ENCODE results near the gene FBXW8.
A peak's percentile ranks its signal among the peaks of the same experiment; 100 is the strongest.

The FBXW8 gene

GRCh38 chr12:116999066-116999465 is 88.3 kb downstream of the FBXW8 start:
- DNase-seq (ENCODE audit: low read depth) = no peak

DNA sequence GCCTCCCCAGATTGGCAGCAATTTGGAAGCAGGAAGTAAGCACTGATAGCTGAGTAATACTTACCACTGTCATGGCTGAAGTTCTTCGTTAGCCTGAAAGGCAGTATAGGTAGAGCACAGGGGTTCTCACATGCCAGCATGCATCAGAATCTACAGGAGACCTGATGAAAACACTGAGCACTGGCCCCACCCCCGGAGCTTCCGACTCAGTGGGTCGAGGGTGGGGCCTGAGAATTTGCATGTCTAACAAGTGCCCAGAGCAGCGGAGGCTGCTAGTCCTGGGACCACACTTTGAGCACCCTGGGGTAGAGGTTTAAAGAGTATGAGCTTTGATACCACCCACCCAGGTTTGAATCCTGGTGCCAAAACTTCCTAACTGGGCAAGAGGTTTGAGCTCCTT is 89.6 kb downstream of the FBXW8 start:
- no peak for DNase-seq (ENCODE audit: low read depth)

- DNase-seq (ENCODE audit: low read depth) = no peak
These were observed 91.5 kb downstream of the FBXW8 start for GRCh38 chr12:117002051-117002817.

DNA sequence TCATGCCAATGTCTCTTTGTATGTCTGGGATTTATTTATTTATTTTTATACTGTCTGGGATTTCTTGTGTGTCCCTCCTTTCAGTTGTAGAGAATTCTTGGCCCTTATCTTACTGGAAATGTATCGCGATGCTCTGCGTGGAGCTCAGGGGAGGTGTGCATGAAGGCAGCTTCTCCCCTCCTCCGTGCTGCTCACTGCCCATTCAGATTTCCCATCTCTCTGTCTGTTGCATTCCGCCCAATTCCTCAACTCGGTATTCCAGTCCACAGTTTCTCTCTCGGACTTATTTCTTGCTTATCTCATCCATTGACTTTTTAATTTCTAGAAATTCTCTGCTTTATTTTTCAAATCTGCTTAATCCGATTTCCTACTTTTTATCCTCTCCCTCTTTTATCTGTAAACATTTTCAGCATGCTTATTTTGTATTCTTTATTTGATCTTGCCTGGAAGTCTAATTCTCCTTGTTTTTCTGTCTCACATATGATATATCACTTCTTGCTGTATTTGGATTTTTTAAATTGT is 93.2 kb downstream of the FBXW8 start:
- DNase-seq (ENCODE audit: low read depth) = no peak

- DNase-seq (ENCODE audit: low read depth) = no peak
These were observed 94.8 kb downstream of the FBXW8 start for GRCh38 chr12:117005417-117006046.

DNA sequence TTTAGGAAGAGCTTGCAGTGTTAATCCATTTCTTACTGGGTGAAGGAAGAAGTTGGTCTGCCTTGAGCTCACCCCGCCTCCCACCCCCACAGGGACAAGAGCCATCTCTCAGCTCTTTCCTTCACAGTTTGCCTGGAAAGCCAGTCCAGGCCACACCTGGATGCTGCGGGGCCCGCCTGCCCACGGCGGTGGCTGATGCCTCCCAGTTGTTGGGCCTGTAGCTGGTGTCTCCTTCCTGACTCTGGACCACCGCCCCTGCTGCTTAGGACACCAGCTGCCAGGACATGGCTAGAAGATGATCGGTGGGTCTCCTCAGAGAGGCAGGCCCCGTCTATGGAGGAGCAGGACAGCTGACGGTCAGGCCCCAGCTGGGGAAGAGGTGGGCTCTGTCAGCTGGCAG is 95.6 kb downstream of the FBXW8 start:
- no peak for DNase-seq (ENCODE audit: low read depth)

- no peak for DNase-seq (ENCODE audit: low read depth)
These were observed 96.8 kb downstream of the FBXW8 start for GRCh38 chr12:117007577-117007976.

- no peak for DNase-seq (ENCODE audit: low read depth)
These were observed 99.0 kb downstream of the FBXW8 start for GRCh38 chr12:117009759-117010158.

DNA sequence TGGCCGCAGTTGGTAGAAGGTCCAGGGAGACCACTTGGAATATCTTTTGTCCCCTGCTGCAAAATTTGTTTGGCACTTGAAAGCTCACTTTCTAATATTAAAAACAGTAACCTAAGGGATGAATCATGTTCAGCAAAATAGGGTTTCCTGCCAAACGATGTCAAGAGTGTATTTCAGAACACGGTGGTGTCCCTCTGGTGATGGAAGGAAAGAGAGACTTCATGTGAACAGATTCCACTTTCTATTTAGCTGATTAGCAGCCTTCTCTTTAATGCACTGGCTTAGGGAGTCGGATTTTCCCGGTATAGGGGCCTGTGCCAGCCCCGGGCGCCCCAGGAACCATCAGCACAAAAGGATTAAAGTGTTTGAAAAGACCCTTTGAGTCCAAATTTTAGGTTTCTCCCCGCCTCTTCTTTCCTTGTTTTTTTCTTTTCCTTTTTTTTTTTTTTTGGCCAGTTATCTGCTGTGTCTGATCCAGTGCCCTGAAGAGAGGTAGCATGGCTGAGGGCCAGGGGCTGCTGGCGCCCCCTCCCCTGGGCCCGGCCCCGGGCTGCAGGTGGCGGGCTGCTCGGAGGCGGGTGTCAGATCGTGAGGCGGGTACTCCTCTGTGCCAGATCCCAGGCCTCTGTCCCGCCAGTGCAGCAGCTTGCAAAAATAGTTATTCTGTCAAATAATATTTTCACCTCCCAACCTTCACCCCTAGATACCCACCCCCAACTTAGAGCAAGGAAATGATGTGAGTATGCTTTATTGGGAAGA is 100.1 kb downstream of the FBXW8 start:
- DNase-seq (ENCODE audit: low read depth) = peak; percentile 14

DNA sequence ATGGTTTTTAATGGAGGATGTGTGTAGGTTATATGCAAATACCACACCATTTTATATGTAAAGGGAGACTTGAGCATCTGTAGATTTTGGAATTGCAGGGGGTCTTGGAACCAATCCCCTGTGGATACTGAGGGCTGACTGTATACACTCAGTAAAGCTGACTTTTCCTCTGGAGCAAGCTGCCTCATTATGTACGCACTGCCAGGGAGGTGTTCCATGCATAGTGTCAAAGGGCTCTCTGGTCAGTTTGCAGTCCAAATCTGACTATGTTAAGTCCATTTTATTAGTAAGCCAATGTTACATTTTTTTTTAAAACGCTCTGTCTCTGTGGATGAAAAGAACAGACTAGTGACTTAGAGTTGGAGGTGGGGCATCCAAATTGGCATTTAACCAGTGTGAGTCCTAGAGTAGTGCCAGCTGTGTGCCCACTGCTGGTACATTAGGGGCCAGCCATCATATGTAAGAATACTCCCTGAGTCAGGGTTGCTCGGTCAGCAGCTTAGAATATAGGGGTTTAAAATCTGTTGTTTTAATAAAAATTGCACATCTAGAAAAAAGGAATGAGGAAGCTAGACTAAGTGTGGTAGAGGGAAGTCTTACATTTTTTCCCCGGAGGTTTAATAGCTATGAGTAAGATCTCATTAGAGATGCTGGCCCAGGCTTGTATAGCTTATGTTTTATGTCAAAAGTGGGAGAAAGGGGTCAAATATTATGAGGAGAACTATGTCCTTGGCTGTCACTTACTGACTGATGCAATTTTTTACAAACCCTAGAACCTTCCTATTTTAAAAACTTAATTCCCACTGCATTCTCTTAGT is 101.4 kb downstream of the FBXW8 start:
- DNase-seq (ENCODE audit: low read depth) = peak; percentile 46

- no peak for DNase-seq (ENCODE audit: low read depth)
These were observed 103.0 kb downstream of the FBXW8 start for GRCh38 chr12:117013726-117014125.

DNA sequence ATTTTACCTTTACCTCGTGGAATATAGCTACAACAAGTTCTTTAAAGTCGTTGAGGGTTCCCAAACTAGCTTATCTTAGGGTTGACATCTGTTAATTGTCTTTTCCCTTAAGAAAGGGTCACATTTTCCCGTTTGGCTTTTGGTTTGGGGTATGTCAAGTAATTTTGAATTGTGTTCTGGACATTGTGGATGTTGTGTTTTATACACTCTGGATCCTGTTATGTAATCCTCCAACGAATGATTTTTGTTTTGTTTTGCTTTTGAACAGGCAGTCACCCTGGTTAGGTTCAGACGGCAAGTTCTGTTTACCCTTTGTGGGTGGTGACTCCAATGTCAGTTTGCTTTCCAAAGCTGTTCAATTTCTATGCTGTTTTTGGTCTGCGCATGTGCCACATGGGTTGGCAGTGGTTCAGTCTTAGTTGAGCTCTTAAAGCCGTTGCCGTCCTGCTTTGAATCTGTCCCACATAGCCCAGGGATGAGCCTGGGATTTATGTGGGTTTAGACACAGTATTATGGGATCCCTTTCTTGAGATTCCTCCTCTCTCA is 103.7 kb downstream of the FBXW8 start:
- no peak for DNase-seq (ENCODE audit: low read depth)

DNA sequence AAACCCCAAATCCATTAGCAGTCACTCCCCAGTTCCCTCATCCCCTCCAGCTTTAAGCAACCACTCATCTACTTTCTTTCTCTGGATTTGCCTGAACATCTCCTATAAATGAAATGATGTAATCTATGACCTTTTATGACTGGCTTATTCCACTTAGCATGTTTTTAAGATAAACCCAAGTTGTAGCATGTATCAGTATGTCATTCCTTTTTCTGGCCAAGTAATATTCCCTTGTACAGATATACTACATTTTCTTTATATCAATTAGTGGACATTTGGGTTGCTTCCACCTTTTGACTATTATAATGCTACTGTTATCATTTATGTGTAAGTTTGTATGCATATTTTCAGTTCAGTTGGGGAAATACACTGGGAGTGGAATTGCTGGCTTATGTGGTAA is 105.1 kb downstream of the FBXW8 start:
- DNase-seq (ENCODE audit: low read depth) = no peak

GRCh38 chr12:117017807-117018206 is 107.1 kb downstream of the FBXW8 start:
- DNase-seq (ENCODE audit: low read depth) = no peak

GRCh38 chr12:117018276-117018675 is 107.5 kb downstream of the FBXW8 start:
- DNase-seq (ENCODE audit: low read depth) = no peak

GRCh38 chr12:117018685-117019084 is 107.9 kb downstream of the FBXW8 start:
- no peak for DNase-seq (ENCODE audit: low read depth)

DNA sequence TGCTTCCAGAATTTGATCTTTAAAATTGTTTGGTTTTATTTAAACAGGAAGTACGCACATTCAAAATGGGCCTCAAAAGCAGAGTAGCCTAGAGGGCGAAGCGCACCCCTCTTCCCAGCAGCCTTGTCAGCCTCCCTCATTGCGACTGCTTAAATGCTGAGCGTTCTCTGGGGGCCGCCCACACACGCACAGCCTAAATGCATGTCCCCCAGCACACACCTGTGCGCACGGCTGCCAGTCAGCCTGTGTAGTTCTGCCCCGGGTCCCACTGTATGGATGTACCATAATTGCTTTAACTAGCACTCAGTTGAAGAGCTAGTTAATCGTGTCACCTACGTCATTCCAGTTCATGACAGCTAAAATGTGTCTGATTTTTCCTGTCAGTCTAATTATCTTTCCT is 109.1 kb downstream of the FBXW8 start:
- no peak for DNase-seq (ENCODE audit: low read depth)

DNA sequence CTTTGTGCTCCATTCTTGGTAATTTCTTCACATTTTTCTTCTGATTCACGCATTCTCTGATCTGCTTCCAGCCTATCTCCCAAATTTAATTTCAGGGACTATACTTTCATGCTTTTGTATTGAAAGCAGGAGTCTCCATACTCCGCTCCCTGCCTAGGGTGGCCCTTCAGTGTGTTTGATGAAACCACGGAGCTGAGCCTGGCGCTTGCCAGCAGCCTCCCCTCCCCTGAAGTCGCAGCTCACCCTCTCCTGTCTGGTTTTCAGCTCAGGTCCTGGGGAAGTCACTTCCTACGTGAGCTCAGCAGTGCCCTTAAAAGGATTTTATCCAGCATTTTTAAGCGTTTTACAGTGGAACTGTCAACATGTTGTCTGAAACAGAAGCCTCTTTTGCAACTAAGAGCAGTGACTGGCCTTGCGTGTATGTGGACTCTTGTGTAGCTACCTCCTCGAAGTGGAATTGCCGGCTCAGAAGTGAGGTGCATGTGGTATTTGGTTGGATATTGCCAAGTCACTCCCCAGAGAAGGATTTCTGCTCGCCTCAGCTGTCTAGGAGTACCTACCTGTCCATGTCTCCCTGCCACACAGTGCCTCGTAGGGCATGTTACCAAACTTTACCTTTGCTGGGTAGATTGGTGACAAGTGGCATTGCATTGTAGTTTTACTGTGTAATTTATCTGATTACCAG is 109.9 kb downstream of the FBXW8 start:
- no peak for DNase-seq (ENCODE audit: low read depth)

- no peak for DNase-seq (ENCODE audit: low read depth)
These were observed 111.7 kb downstream of the FBXW8 start for GRCh38 chr12:117022465-117022864.

DNA sequence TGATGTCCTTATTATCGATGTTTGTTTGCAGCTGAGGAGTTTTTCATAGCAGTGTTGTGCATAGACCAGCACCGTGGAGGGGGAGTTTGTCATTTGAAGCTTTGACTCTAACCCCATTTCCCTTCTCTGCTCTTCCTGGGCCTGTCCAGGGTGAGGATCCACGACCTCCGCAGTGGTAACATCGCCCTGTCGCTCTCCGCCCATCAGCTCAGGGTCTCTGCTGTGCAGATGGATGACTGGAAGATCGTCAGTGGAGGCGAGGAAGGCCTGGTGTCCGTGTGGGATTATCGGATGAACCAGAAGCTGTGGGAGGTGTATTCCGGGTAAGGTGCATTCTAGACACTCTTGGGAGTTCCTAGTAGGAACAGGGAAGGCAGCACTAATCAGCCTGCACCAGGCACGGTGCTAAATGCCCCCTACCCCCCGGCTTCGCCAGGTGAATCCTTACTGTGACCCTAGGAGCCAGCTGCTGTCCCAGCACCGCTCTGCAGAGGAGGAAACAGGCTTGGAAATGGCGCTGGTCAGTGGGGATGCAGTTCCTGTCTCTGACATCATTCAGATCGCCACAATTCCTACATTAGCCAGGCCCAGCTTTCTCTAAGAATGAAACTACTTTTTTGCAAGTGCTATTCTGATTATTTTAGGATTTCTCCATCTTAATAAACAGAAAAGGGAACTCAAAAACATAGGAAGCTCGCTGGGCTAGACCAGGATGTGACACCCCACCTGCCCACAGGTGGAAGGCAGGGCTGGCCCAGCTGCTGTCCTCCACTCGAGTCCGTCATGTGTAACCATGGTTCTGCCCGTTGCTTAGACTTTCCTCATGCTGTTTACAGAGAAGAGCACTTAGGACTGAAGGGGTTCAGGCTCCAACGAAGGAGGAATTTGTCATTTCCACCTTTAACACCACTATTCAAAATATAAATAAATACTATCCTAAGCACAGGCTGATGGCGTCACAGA is 113.5 kb downstream of the FBXW8 start:
- DNase-seq (ENCODE audit: low read depth) = no peak

Data from fibroblast of the conjunctiva (primary cell).